ENCODE measurements around the gene TBC1D17.

The TBC1D17 gene

GRCh38 chr19:49890349-49891311 lies 13.1 kb downstream of the TBC1D17 start:
- H2AFZ ChIP-seq (ENCODE audit: low read length), result peak overlapping the region; percentile 69

GRCh38 chr19:49891393-49891792 lies 13.9 kb downstream of the TBC1D17 start:
- Histone ChIP-seq H3K27ac (ENCODE audit: low read length) (no peak overlapping the region), H3K4me3 (ENCODE audit: low read length) (no peak overlapping the region), H3K4me2 (ENCODE audit: low read depth, low read length) (no peak overlapping the region), H3K36me3 (replicated peaks; ENCODE audit: insufficient read depth, low read length) (no peaks in the 10 kb centered on the region), H3K4me1 (ENCODE audit: low read length) (0 out of 2 replicates have a peak, but pooled peaks cover 2% of the 10 kb centered on the region), H3K9ac (ENCODE audit: low read length) (no peak overlapping the region), H2AFZ (ENCODE audit: low read length) (no peak overlapping the region), H4K20me1 (ENCODE audit: insufficient read depth, low read length) (no peaks in the 10 kb centered on the region), H3K9me3 (replicated peaks; ENCODE audit: insufficient read depth, low read length) (no peaks in the 10 kb centered on the region), H3K27me3 (replicated peaks; ENCODE audit: insufficient read depth, low read length) (peaks cover 5% of the 10 kb centered on the region; the same call in 1 of the 2 replicates), H3K9me2 (replicated peaks; ENCODE audit: insufficient read depth, low read length) (no peaks in the 10 kb centered on the region), H3K79me2 (ENCODE audit: low read length) (no peaks in the 10 kb centered on the region), H3F3A (ENCODE audit: insufficient read depth, low read length) (peaks cover 3% of the 10 kb centered on the region; the same call in 1 of the 2 replicates)
- DNase-seq, result no peak
- TF ChIP-seq EZH2phosphoT487 (IDR thresholded peaks at IDR 0.05; ENCODE audit: low read length), result no peak
- no peak for TF ChIP-seq EZH2 (optimal IDR thresholded peaks at IDR 0.05; ENCODE audit: low read depth, low read length)

More at GRCh38 chr19:49890349-49891311, 13.1 kb downstream of the TBC1D17 start:
- Histone ChIP-seq H3K79me2 (ENCODE audit: low read length) (no peaks in the 10 kb centered on the region), H3K27ac (ENCODE audit: low read length) (peak overlapping the region; percentile 13; the same call in 1 of the 2 replicates), H3K9me3 (replicated peaks; ENCODE audit: insufficient read depth, low read length) (no peaks in the 10 kb centered on the region), H3K9ac (ENCODE audit: low read length) (peak overlapping the region; percentile 23; the same call in 1 of the 2 replicates), H3F3A (ENCODE audit: insufficient read depth, low read length) (no peaks in the 10 kb centered on the region), H3K4me2 (ENCODE audit: low read depth, low read length) (peak overlapping the region; percentile 88), H4K20me1 (ENCODE audit: insufficient read depth, low read length) (no peaks in the 10 kb centered on the region), H3K4me1 (ENCODE audit: low read length) (no peaks in the 10 kb centered on the region), H3K36me3 (replicated peaks; ENCODE audit: insufficient read depth, low read length) (no peaks in the 10 kb centered on the region), H3K4me3 (ENCODE audit: low read length) (peak overlapping the region; percentile 54), H3K9me2 (replicated peaks; ENCODE audit: insufficient read depth, low read length) (no peaks in the 10 kb centered on the region), H3K27me3 (replicated peaks; ENCODE audit: insufficient read depth, low read length) (peaks cover 5% of the 10 kb centered on the region; the same call in 1 of the 2 replicates)
- DNase-seq, result peak; percentile 56
- TF ChIP-seq CTCF (IDR thresholded peaks at IDR 0.05; ENCODE audit: low read length) (no peak), EZH2phosphoT487 (IDR thresholded peaks at IDR 0.05; ENCODE audit: low read length) (no peak), EZH2 (optimal IDR thresholded peaks at IDR 0.05; ENCODE audit: low read depth, low read length) (no peak)

- H3K4me1 ChIP-seq (ENCODE audit: low read length), result peaks cover 14% of the 10 kb centered on the region
- peaks cover 16% of the 10 kb centered on the region; the same call in 1 of the 2 replicates for H3F3A ChIP-seq (ENCODE audit: insufficient read depth, low read length)
- H3K27me3 ChIP-seq (replicated peaks; ENCODE audit: insufficient read depth, low read length), result peaks cover 5% of the 10 kb centered on the region; the same call in 1 of the 2 replicates
- DNase-seq, result no peak
- H3K9me3 ChIP-seq (replicated peaks; ENCODE audit: insufficient read depth, low read length), result no peaks in the 10 kb centered on the region
- H3K9ac ChIP-seq (ENCODE audit: low read length), result no peak overlapping the region
- H2AFZ ChIP-seq (ENCODE audit: low read length), result no peak overlapping the region
- H3K79me2 ChIP-seq (ENCODE audit: low read length), result no peaks in the 10 kb centered on the region
- no peak overlapping the region for H3K27ac ChIP-seq (ENCODE audit: low read length)
- no peak overlapping the region for H3K4me2 ChIP-seq (ENCODE audit: low read depth, low read length)
- no peak overlapping the region for H3K4me3 ChIP-seq (ENCODE audit: low read length)
- no peaks in the 10 kb centered on the region for H3K9me2 ChIP-seq (replicated peaks; ENCODE audit: insufficient read depth, low read length)
- no peaks in the 10 kb centered on the region for H4K20me1 ChIP-seq (ENCODE audit: insufficient read depth, low read length)
- no peak for TF ChIP-seq EZH2phosphoT487 (IDR thresholded peaks at IDR 0.05; ENCODE audit: low read length)
- TF ChIP-seq EZH2 (optimal IDR thresholded peaks at IDR 0.05; ENCODE audit: low read depth, low read length), result no peak
- TF ChIP-seq CTCF (IDR thresholded peaks at IDR 0.05; ENCODE audit: low read length), result no peak
- no peaks in the 10 kb centered on the region for H3K36me3 ChIP-seq (replicated peaks; ENCODE audit: insufficient read depth, low read length)
Observed at GRCh38 chr19:49892716-49893115, 15.2 kb downstream of the TBC1D17 start.

Measured in MM.1S (cell line).